ENCODE results near the gene RCAN2.

RCAN2 gene

GRCh38 chr6:46204880-46205650 lies 286.2 kb downstream of the RCAN2 start:
- Histone ChIP-seq H3K27me3 (ENCODE audit: insufficient read depth, poor library complexity, severe bottlenecking) (no peaks in the 10 kb centered on the region), H3K27ac (replicated peaks) (no peak overlapping the region), H3K4me3 (replicated peaks; ENCODE audit: insufficient read depth, low read length) (no peak overlapping the region)
- no peak for TF ChIP-seq SPI1 (IDR thresholded peaks at IDR 0.05; ENCODE audit: borderline replicate concordance, low read depth)
- no peak for TF ChIP-seq CTCF (IDR thresholded peaks at IDR 0.05; ENCODE audit: insufficient read depth, low read length)
- no peak for TF ChIP-seq GABPA (IDR thresholded peaks at IDR 0.05; ENCODE audit: low read depth)
- TF ChIP-seq POLR2AphosphoS5 (IDR thresholded peaks at IDR 0.05; ENCODE audit: low read depth), result no peak
- TF ChIP-seq REST (IDR thresholded peaks at IDR 0.05; ENCODE audit: insufficient replicate concordance, low read depth), result no peak
- no peak for DNase-seq (ENCODE audit: low read depth in 1 of 2, low spot score in 1 of 2)

GRCh38 chr6:46203391-46204177 lies 287.7 kb downstream of the RCAN2 start:
- no peak overlapping the region for H3K27ac ChIP-seq (replicated peaks)
- no peaks in the 10 kb centered on the region for H3K27me3 ChIP-seq (ENCODE audit: insufficient read depth, poor library complexity, severe bottlenecking)
- TF ChIP-seq SPI1 (IDR thresholded peaks at IDR 0.05; ENCODE audit: borderline replicate concordance, low read depth), result no peak
- TF ChIP-seq POLR2AphosphoS5 (IDR thresholded peaks at IDR 0.05; ENCODE audit: low read depth), result no peak
- TF ChIP-seq CTCF (IDR thresholded peaks at IDR 0.05; ENCODE audit: insufficient read depth, low read length), result no peak
- H3K4me3 ChIP-seq (replicated peaks; ENCODE audit: insufficient read depth, low read length), result no peak overlapping the region
- DNase-seq (ENCODE audit: low read depth in 1 of 2, low spot score in 1 of 2), result no peak

GRCh38 chr6:46201702-46202101 lies 289.5 kb downstream of the RCAN2 start:
- no peaks in the 10 kb centered on the region for H3K27me3 ChIP-seq (ENCODE audit: insufficient read depth, poor library complexity, severe bottlenecking)
- TF ChIP-seq CTCF (IDR thresholded peaks at IDR 0.05; ENCODE audit: insufficient read depth, low read length) (no peak), GABPA (IDR thresholded peaks at IDR 0.05; ENCODE audit: low read depth) (no peak), SPI1 (IDR thresholded peaks at IDR 0.05; ENCODE audit: borderline replicate concordance, low read depth) (no peak), POLR2AphosphoS5 (IDR thresholded peaks at IDR 0.05; ENCODE audit: low read depth) (no peak)
- DNase-seq (ENCODE audit: low read depth in 1 of 2, low spot score in 1 of 2), result no peak
- H3K4me3 ChIP-seq (replicated peaks; ENCODE audit: insufficient read depth, low read length), result no peak overlapping the region
- no peak overlapping the region for H3K27ac ChIP-seq (replicated peaks)

- no peak overlapping the region for H3K27ac ChIP-seq (replicated peaks)
- DNase-seq (ENCODE audit: low read depth in 1 of 2, low spot score in 1 of 2), result no peak
- H3K4me3 ChIP-seq (replicated peaks; ENCODE audit: insufficient read depth, low read length), result no peak overlapping the region
- TF ChIP-seq SPI1 (IDR thresholded peaks at IDR 0.05; ENCODE audit: borderline replicate concordance, low read depth) (no peak), GABPA (IDR thresholded peaks at IDR 0.05; ENCODE audit: low read depth) (no peak), CTCF (IDR thresholded peaks at IDR 0.05; ENCODE audit: insufficient read depth, low read length) (no peak), REST (IDR thresholded peaks at IDR 0.05; ENCODE audit: insufficient replicate concordance, low read depth) (no peak), POLR2AphosphoS5 (IDR thresholded peaks at IDR 0.05; ENCODE audit: low read depth) (no peak)
- no peaks in the 10 kb centered on the region for H3K27me3 ChIP-seq (ENCODE audit: insufficient read depth, poor library complexity, severe bottlenecking)
Observed at GRCh38 chr6:46199387-46199786, 291.9 kb downstream of the RCAN2 start.

All from HL-60 (cell line).